T-helper 2 cell (primary cell): ENCODE data around the gene CDKL2.

Source experiments
- DNase-seq, 5 experiments: peaks; one replicate each; pipeline versions ENCODE4 v3.0.0 to v3.0.0-alpha.2; 2012 to 2022

Gene CDKL2

DNA sequence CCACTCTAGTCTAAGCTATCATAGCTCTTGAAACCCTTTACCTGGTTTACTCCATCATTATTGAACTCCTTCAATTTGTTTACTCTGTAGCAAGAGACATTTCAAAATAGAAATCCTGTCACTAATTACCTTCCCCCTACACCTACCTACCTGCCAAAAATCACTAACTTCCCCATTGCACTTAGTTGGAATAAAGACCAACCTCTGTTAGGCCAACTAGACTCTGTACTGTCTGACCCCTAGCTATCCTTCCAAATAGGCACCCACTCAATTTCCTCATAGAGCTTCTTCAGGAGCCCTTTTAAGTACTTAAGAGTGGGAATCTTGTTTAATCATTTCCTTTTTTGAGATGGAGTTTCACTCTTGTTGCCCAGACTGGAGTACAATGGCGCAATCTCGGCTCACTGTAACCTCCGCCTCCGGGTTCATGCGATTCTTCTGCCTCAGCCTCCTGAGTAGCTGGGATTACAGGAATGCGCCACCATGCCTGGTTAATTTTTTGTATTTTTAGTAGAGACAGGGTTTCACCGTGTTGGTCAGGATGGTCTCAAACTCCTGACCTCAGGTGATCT, 8.9 kb upstream of the CDKL2 start:
- DNase-seq = no peak

DNA sequence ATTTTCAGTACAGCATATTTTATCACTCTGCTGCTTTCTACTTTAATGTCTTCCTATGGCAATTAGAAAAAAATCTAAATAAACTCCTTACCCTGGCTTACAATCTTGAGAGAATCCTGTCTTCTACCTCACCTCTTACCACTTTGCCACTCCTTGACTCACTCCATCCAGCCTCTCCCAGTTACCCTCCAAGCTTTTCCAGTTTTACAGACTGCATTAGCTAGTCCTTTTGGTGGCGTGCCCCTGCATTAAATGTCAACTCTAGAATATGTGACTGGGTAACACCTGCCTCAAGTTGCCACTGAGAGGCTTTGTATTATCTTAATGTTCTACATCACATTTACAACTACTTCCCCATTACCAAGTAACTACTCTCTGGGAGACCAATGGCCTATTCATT, 7.5 kb upstream of the CDKL2 start:
- DNase-seq = no peak

DNA sequence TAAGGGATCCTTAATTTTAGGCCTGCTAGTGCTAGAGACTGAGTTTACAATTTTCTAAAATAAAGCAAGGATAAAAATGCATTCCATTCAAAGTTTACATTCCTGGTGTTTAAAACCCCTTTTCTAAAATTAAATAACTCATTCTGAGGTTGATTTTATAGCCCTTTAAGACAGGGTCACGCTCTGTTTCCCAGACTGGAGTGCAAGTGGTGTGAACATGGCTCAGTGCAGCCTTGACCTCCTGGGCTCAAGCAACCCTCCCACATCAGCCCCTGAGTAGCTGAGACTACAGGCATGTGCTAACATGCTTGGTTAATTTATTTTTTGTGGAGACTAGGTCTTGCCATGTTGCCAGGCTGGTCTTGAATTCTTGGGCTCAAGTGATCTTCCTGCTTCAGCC, 6.8 kb upstream of the CDKL2 start:
- DNase-seq = no peak

DNA sequence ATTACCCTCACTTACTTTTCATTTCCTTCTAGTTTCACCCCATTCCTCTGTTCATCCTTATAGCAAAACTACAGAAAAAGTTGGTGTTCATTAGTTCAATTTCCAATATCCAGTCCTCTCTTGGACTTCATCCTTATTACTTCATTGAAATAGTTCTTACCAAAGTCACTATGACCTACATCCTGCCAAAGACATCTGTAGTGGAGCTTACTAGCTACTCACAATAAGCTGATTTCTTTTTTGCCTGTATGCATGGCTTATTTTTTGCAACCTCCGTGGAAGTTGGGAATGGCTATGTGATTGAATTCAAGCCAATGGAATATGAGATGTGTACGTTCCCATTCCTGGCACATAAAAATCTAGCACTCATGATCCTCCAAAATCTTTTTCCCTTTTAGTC, 4.6 kb upstream of the CDKL2 start:
- no peak for DNase-seq

DNA sequence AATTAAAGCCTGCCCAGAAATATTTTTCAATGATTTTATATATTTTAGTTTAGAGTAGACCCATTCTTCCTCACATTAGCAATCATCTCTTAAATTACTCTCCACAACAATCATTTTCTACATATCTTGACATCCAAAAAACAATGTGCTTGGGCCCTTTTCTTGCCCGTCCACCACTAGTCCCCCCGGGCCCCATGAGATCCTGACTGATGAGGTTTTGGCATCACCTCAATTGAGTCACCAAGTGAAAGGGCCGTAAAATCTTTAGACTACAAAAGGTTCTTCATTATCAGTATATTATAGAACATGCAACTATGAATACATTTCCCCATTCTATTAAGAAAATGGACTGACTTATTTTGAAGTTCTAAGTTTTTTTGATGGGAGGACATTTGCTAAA, 4.0 kb upstream of the CDKL2 start:
- DNase-seq = no peak

DNA sequence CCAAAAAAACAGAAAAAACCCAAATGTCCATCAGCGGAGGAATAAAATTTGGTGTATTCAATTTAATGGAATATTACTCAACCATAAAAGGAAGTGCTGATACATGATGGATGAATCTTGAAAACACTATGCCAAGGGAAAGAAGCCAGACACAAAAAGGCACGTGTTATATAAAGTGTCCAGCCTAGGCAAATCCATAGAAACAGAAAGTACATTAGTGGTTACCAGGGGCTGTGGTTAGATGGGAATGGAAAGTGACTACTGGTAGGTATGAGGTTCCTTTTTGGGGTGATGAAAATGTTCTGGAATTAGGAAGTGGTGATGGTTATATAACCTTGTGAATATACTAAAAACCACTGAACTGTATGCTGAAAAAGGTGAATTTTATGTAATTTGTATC, 3.5 kb upstream of the CDKL2 start:
- DNase-seq = no peak

DNA sequence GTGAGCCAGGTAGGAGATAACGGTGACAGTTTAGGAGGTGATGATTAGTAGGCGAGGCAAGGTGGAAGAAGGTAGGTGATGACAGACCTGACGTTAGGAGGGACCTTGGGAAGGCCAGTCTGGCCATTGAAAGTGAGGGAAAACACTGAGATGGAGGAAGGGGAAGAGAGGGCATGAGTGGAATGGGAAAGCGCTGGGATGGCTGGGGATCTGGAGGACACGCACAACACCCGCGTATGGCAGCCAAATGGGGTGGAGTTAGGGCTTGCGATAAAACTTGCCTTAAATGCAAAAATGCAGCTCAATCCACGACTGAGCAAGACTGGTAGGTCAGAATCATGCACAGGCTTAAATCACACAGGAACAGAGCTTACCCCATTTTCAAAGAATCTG, 605 bp upstream of the CDKL2 start:
- DNase-seq = no peak

DNA sequence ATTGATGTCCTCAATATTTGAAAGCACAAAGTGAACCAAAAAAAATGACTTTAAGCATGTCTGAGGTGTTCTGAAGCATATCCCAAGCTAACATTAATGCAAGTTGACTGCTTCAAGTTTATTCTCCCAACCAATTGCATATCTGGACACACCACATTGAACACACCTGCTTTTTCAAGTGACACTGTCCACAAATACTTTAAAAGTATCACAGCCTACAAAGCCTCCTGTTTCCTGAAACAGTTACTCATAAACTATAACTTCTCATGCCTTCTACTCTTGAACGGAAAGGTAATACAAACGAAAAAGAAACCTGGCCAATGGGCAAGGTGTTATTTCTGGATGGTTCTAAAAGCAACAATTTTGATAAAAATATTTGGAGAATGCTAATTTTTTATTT, 1.1 kb downstream of the CDKL2 start:
- no peak for DNase-seq

DNA sequence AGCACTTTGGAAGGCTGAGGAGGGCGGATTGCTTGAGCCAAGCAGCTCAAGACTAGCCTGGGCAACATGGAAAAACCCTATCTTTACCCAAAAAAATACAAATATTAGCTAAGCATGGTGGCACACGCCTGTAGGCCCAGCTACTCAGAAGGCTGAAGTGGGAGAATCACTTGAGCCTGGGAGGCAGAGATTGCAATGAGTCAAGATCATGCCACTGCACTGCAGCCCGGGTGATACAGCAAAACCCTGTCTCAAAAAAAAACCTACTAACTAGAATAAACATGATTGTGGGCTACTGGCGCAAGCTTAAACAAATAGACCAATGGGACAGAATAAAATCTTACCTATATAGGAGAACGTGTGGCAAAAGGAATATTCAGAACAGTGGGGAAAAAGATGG, 7.3 kb downstream of the CDKL2 start:
- no peak for DNase-seq

DNA sequence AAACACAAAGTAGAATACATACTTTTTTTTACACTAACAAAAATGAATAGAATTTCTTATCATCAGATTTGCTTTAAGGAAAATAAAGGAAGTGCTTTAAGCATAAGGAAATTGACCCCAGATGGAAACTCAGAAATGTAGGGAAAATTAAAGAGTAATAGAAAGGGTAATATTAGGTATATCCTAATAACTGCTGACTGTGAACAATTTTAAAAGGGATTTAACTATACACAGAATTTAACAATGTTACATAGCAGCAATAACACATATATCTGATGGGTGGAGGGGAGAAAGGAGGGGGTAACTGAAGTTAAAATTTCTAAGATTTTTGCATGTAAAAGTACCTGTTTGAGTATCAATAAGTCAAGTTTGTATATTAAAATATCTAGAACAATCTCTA, 8.6 kb downstream of the CDKL2 start:
- no peak for DNase-seq

DNA sequence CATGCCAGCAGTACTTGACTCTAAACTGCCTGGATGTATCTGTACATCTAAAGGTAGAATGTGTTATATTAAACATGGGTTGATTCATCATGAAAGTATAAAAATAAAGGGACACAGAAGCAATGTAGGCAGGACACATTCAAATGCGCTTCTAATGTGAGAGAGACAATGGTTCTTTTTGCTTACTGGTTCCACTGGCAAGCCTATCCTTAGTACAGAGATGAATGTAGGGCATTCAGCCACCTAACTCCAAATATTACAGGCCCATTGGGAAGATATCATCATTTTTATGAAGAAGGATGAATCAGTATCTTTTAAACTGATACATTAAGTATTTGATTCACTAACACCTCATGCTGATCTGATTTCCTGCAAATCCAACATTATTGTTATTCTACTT, 18.0 kb downstream of the CDKL2 start:
- no peak for DNase-seq

DNA sequence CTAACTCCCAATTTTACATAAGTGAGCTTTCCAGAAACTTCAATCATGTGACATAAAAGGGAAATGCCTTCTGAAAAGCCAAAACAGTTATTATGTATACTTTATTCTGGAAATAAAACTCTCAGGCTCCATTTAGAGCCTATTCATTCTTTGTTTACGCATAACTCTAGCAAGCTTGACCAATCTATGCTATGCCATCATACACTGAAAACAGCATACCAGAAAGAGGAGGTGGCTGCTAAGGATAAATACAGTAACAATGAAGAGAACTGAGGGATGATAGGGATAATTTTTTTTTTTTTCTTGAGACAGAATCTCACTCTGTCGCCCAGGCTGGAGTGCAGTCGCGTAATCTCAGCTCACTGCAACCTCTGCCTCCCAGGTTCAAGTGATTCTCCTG, 24.4 kb downstream of the CDKL2 start:
- DNase-seq = no peak

DNA sequence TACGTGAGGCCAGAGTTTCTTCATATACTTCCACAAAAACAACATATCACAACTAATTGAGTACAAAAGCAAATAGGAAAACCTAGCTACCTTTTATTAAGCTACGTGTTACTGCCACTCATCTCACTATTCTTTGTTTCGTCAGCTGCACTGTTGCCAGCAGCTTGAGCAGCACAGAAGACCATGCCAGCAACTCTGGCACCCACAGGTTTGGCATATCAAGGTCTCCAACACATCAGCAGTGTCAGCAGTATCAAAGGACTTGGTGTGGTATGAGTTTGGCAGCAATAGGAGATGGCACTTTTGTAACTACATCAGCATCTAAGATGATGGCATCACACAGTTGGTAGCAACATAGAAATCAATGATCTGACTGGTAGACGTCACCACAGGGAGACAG, 30.7 kb downstream of the CDKL2 start:
- peak in 1 of 5 experiments; percentile 19 for DNase-seq

DNA sequence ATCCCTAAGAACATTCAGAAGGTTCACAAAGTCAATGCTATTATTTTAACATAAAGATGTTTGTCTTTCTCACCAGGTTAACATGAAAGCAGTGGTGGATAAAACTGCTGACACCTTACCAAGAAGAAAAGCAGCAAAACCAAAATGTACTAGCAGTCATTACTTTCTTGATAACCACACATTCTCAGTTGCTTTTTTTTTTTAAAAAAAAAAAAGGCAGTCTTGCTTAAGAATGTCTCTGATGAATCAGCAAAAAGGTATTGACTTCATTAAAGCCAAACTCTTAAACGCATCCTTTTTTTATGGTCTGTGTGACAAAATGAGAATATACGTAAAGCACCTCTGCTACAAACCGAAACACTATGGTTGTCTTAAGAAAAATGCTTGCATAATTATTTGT, 31.9 kb downstream of the CDKL2 start:
- DNase-seq = peak in 2 of 5 experiments; percentile 1 to 86

DNA sequence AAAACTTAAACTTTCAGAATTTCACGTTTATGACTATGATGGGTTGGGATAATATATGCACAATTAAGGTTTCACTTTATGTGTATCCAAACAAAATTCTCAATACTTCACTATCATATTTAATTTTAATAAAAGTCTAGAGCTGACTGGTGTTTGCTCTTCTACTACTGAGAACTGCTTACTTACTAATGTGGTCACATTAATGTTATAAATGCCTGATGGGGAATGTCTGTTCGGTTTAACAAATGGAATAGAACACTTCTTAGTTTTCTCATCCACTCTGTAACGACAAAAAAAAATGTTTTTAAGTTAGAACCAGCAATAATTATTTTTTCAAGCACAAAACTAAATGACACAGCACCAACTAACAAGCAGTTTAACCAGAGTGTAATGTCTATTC, 34.3 kb downstream of the CDKL2 start:
- no peak for DNase-seq

DNA sequence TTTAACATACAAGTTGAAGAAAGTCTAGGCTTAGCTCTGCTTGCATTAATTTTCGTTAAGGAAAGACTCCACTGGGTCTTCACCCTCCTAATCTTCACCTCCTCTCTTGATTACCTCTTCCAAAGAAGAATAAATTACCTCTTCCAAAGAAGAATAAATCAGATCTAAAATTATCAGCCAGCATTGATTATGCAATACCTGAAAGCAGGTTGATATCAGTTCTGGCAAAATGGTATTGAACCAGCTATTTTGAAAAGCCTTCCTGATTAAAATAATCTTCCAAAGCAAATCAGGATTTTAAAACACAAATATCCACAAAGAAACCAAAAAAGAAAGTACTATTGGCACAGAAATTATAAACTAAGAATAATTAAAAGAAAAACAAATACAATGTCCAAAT, 36.9 kb downstream of the CDKL2 start:
- no peak for DNase-seq

DNA sequence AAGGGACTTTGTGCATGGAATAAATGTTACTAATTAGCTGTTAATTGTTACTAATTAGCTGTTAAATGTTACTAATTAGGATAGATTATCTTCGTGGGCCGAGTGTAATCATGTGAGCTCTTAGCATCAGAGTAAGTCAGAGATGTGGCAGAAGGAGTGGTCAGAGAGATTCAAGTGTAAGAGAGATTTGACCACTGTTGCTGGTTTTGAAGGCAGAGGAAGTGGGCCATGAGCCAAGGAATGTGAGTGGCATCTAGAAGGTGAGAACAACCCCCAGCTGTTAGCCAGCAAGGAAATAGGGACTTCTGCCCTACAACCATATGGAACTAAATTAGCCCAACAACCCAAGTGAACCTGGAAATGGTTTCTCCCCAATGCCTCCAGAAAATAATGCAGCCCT, 46.3 kb downstream of the CDKL2 start:
- DNase-seq = no peak

DNA sequence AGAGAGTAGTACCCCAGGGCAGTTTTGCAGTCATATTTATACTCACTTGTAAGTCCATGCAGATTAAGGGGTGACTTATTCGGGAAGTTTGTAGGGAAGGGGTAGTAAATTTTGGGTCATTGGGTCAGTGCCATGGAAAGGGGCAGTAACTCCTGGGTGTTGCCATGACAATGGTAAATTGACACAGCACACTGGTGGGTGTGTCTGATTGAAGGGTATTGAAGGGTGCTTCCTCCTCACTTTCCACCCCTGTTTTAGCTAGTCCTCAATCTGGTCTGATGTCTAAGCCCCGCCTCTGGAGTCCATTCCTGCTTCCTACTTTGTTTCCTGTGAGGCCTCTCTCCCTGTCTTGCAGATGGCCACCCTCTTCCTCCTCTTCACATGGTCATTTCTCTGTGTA, 62.6 kb downstream of the CDKL2 start:
- no peak for DNase-seq

DNA sequence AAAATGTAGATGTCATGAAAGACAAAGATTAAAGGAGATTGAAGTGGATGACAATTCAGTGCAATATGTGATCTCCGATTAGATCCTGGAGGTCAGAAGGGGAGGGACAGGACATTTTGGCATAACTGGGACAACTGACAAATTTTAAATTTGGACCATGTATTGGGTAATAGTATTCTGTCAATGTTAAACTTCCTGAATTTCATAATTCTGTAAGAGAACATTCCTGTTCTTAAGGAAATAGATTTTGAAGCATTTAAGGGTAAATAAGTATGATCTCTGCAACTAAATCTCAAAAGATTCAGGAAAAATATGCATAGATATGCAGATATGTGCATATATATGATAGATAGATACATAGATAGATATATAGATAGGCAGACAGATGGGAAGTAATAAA, 63.4 kb downstream of the CDKL2 start:
- no peak for DNase-seq

DNA sequence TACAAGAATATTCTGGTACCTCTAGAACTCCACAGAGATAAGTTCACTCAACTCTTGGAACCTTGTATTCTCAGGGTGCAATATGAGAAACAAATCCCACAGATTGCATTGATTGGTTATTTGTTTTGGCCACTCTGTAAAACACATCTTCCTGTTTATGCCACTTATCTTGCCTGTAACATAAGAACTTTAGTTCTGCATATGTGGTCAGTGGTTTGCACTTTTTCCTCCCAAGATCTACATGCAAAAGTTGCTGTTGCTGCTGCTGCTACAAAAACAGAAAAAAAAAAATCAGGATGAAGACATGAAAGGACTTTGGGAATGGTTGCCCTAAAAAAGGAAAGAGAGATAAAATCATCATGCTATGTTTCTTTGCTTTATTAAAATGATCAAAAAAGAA, 64.8 kb downstream of the CDKL2 start:
- peak in 1 of 5 experiments; percentile 49 for DNase-seq

DNA sequence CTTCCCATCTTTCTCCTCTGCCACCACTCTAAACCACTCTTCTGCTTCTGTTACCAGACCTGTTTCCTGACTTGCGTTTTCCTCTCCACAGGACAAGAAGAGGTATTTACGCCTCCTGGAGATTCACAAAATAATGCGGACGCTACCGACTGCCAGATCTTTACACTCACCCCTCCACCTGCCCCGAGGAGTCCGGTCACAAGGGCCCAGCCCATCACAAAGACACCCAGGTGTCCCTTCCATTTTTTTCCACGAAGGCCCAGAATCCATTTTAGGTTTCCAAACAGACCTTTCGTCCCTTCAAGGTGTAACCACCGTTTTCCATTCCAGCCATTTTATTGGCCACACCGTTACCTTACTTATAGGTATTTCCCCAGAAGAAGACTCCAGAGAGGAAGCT, 66.3 kb downstream of the CDKL2 start:
- no peak for DNase-seq

DNA sequence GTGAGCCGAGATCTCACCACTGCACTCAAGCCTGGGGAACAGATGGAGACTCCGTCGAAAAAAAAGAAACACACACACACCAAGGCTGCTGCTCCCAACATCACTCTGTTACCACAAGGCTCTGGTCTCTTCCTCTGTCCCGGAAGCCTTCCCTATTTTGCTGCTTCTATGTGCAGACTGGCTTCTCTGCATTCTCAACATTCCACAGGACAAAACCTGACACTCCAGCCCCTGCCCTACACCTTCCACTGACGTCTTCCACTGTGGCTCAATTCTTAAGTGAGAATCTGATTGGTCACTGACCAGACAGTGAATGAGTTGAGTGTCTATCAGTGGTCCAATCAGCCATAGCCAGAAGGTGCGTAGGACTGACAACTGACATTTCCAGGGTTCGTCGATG, 68.5 kb downstream of the CDKL2 start:
- no peak for DNase-seq

DNA sequence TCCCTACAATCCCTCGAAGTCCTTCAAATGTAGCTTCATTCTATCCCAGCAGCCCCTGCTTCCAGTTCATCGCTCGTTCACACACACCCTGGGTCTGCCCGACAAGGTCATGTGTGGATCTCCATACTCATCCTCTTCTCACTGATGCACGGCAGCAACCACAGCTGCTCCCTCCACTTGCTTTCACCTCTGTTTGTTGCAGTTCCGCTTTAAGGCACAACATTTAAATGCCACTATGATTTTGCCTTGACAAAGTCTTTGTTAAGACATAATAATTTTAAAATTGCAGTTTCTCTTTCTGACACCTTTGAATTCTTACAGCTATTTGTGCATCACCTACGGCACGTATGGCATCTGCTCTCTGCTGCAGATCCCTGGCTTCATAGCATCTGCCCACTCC, 72.6 kb downstream of the CDKL2 start:
- no peak for DNase-seq

DNA sequence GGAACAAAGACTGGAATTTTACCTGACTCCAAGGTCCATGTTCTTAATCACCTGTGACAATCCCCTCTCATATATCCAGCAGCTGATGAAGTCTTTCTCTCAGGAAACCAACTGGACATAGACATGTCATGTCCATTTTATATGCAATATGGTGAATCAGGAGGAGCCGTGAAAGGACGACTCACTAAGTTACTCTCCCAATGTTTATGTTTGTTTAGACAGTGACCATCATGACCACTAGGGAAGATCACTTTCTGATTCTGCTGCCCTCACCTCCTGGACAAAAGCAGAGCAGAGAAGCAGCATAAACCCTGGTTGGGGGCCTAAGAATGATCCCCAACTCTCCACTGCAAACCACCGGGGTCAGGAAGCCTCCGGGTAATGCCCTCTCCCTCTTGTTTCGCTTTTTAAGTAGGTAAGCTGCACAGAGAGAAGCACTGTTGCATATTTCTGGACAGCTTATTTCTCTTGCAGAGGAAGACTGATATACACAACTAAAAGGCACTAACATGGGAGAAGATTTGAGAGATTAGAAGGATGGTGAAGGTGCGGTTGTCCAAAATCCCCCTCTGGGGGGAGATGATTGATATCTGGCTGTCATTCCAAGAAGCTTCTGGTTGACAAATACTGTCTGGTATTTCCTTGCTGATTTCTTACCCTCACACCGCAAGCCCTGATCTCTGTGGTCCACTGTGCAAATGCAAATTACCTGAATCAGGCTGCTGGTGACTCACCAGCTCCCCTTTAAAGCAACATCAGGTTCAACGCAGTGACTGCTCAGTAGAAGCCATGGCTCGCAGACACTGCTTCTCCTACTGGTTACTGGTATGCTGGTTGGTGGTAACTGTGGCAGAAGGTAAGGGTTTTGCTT, 74.8 kb downstream of the CDKL2 start, which contains the start of gene ODAPH:
Gene ODAPH (plus strand): TSS at position 773 of the 871 bp plus-strand sequence. CDS start 17 bp downstream, at position 790.
- DNase-seq = peak in 1 of 5 experiments; percentile 75

DNA sequence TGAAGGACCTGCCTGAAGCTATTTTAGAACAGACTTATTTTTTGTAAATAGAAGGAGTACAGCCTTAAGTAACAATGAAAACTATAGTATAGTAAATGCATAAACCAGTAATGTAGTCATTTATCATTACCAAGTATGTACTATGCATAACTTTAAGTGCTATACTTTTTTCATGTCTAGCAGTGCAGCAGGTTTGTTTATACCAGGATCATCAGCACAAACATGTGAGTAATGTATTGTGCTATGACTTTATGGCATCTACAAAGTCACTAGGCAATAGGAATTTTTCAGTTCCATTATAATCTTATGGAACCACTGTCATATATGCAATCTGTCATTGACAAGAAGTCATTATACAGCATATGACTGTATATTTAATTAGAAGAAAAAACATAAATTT, 77.9 kb downstream of the CDKL2 start:
- no peak for DNase-seq
